Neuronal stem cell (in vitro differentiated cells): ENCODE data around the gene GNB2.

Source experiments
- DNase-seq: peaks from one replicate; pipeline ENCODE4 v3.0.0-alpha.2; 2013; ENCODE audit warnings: low spot score
- H2AFZ ChIP-seq: one replicate; pipeline ENCODE4 v1.6.1; 2013; ENCODE audit warnings: mild to moderate bottlenecking, low read length, inconsistent platforms
- H2AK5ac ChIP-seq: 2 replicates; pipeline ENCODE4 v1.6.1; 2013; ENCODE audit warnings: low read depth, mild to moderate bottlenecking, inconsistent platforms, low read length, moderate library complexity, mixed read lengths
- H2BK120ac ChIP-seq: 2 replicates; pipeline ENCODE4 v1.6.1; 2013; ENCODE audit warnings: low read depth, mild to moderate bottlenecking, inconsistent platforms, low read length, moderate library complexity, mixed read lengths
- H2BK12ac ChIP-seq: one replicate; pipeline ENCODE4 v1.6.1; 2013; ENCODE audit warnings: low read length, inconsistent platforms
- H2BK15ac ChIP-seq: 2 replicates; pipeline ENCODE4 v1.6.1; 2013; ENCODE audit warnings: mild to moderate bottlenecking, low read length, inconsistent platforms, mixed read lengths
- H2BK5ac ChIP-seq: one replicate; pipeline ENCODE4 v1.6.1; 2013; ENCODE audit warnings: inconsistent platforms, mild to moderate bottlenecking, low read length, moderate library complexity
- H3K14ac ChIP-seq: one replicate; pipeline ENCODE4 v1.6.1; 2013; ENCODE audit warnings: low read length, inconsistent platforms
- H3K18ac ChIP-seq: 2 replicates; pipeline ENCODE4 v1.6.1; 2013; ENCODE audit warnings: low read length, inconsistent platforms
- H3K23ac ChIP-seq: 2 replicates; pipeline ENCODE4 v1.6.1; 2013; ENCODE audit warnings: low read depth, mild to moderate bottlenecking, mixed read lengths, low read length, inconsistent platforms; ENCODE audit not compliant: poor library complexity
- H3K27ac ChIP-seq: replicated peaks from 3 replicates; pipeline ENCODE4 v1.5.1; 2013; ENCODE audit warnings: low read length, inconsistent platforms
- H3K27me3 ChIP-seq, 3 experiments: 2 replicates each; pipeline ENCODE4 v1.6.1; 2013; ENCODE audit warnings: low read length in 3 of 3, mild to moderate bottlenecking in 2 of 3, inconsistent platforms in 1 of 3, low read depth in 1 of 3, mixed read lengths in 1 of 3, moderate library complexity in 1 of 3; ENCODE audit not compliant: control insufficient read depth in 3 of 3, insufficient read depth in 3 of 3
- H3K36me3 ChIP-seq, 2 donors: replicated peaks in 1 of 2; 2 replicates each; pipeline ENCODE4 v1.6.1; 2013; ENCODE audit warnings: low read length in 2 of 2; ENCODE audit not compliant: control insufficient read depth in 2 of 2, insufficient read depth in 2 of 2
- H3K4ac ChIP-seq: 2 replicates; pipeline ENCODE4 v1.6.1; 2013; ENCODE audit warnings: inconsistent platforms, mild to moderate bottlenecking, low read length, moderate library complexity
- H3K4me1 ChIP-seq, 2 donors: 1 replicate in 1 of 2; 2 replicates in 1 of 2; pipeline ENCODE4 v1.6.1; 2013; ENCODE audit warnings: low read length in 2 of 2, low read depth in 1 of 2; ENCODE audit not compliant: control insufficient read depth in 2 of 2, insufficient read depth in 1 of 2
- H3K4me2 ChIP-seq: one replicate; pipeline ENCODE4 v1.6.1; 2013; ENCODE audit warnings: mild to moderate bottlenecking, low read length, inconsistent platforms; ENCODE audit not compliant: insufficient read depth, poor library complexity, severe bottlenecking
- H3K4me3 ChIP-seq, 2 donors: 2 replicates each; pipeline ENCODE4 v1.5.1; 2013; ENCODE audit warnings: low read length in 2 of 2, mild to moderate bottlenecking in 2 of 2, inconsistent platforms in 1 of 2, moderate library complexity in 1 of 2
- H3K79me1 ChIP-seq: one replicate; pipeline ENCODE4 v1.6.1; 2013; ENCODE audit warnings: low read depth, mild to moderate bottlenecking, inconsistent platforms, low read length, moderate library complexity
- H3K9ac ChIP-seq: one replicate; pipeline ENCODE4 v1.6.1; 2013; ENCODE audit warnings: mild to moderate bottlenecking, low read depth, low read length, inconsistent platforms; ENCODE audit not compliant: poor library complexity
- H3K9me3 ChIP-seq, 2 donors: replicated peaks in 1 of 2; 2 replicates each; pipeline versions ENCODE3 to v1.6.1; 2013; ENCODE audit warnings: low read length in 2 of 2, mild to moderate bottlenecking in 2 of 2, inconsistent platforms in 1 of 2, low read depth in 1 of 2, mixed read lengths in 1 of 2, moderate library complexity in 1 of 2; ENCODE audit not compliant: control insufficient read depth in 2 of 2, insufficient read depth in 1 of 2
- H4K8ac ChIP-seq: one replicate; pipeline ENCODE4 v1.6.1; 2013; ENCODE audit warnings: low read depth, mild to moderate bottlenecking, inconsistent platforms, low read length, moderate library complexity
- H4K91ac ChIP-seq: one replicate; pipeline ENCODE4 v1.6.1; 2013; ENCODE audit warnings: low read length, low read depth, mild to moderate bottlenecking, inconsistent platforms; ENCODE audit not compliant: poor library complexity
- WGBS, 2 donors: extraction: QIAGEN DNeasy Blood & Tissue Kit; methylation state at CpG; one replicate each; pipeline ENCODE4 v1.1.7; 2013; ENCODE audit warnings: missing lambda C conversion rate in 2 of 2, mixed read lengths in 1 of 2; ENCODE audit not compliant: insufficient read length in 2 of 2, insufficient replicate concordance in 1 of 2; ENCODE audit errors: extremely low coverage in 2 of 2; 5-methylcytosine and 5-hydroxymethylcytosine counted together

Gene GNB2

GRCh38 chr7:100641463-100641859 lies 32.1 kb upstream of the GNB2 start, which contains the start of gene TFR2:
TSS of gene TFR2 (minus strand) at chr7:100641552. CDS start at chr7:100641509, 43 bp downstream.
- H2BK15ac ChIP-seq = peak within 1 kb of the TSS; percentile 24
- no peak for DNase-seq
- H2AFZ ChIP-seq = peak within 1 kb of the TSS; percentile 53
- H3K9me3 ChIP-seq = no peaks in the 10 kb centered on the region
- peak within 1 kb of the TSS in 1 of 2 donors; percentile 54 for H3K4me3 ChIP-seq
- H3K23ac ChIP-seq = peak within 1 kb of the TSS; percentile 89
- H2AK5ac ChIP-seq = peak within 1 kb of the TSS; percentile 81
- peak within 1 kb of the TSS; percentile 17 for H4K8ac ChIP-seq
- no peak within 1 kb of the TSS for H3K4ac ChIP-seq
- peak within 1 kb of the TSS; percentile 38 for H3K14ac ChIP-seq
- H4K91ac ChIP-seq = no peak within 1 kb of the TSS
- no peak within 1 kb of the TSS for H3K4me2 ChIP-seq
- H2BK12ac ChIP-seq = peak within 1 kb of the TSS; percentile 10
- H3K27me3 ChIP-seq = peaks cover 0 to 11% (median 0%) of the 10 kb centered on the region in 3 experiments
- peak within 1 kb of the TSS; percentile 78 for H2BK5ac ChIP-seq
- WGBS, 2 donors = no CpG with 5 or more reads among the region's 10 CpGs
- peak within 1 kb of the TSS; percentile 71 for H3K18ac ChIP-seq
- no peaks in the 10 kb centered on the region for H3K36me3 ChIP-seq
- peaks cover 0 to 2% of the 10 kb centered on the region in 2 donors for H3K4me1 ChIP-seq
- no peak within 1 kb of the TSS for H3K27ac ChIP-seq
- H2BK120ac ChIP-seq = peak within 1 kb of the TSS; percentile 47
- no peaks in the 10 kb centered on the region for H3K79me1 ChIP-seq
- H3K9ac ChIP-seq = no peak within 1 kb of the TSS

GRCh38 chr7:100641860-100642533 lies 31.5 kb upstream of the GNB2 start:
- Histone ChIP-seq H4K8ac (no peak overlapping the region), H3K4ac (no peak overlapping the region), H3K23ac (peak overlapping the region; percentile 89), H2BK120ac (no peak overlapping the region), H3K18ac (peak overlapping the region; percentile 71), H3K4me3 (no peak overlapping the region), H3K9ac (no peak overlapping the region), H3K79me1 (no peaks in the 10 kb centered on the region), H3K14ac (no peak overlapping the region), H2BK12ac (peak overlapping the region; percentile 10), H3K4me2 (no peak overlapping the region), H3K27ac (no peak overlapping the region), H2BK5ac (peak overlapping the region; percentile 66), H4K91ac (no peak overlapping the region), H2BK15ac (peak overlapping the region; percentile 24), H3K27me3 (peaks cover 0 to 15% (median 0%) of the 10 kb centered on the region in 3 experiments), H3K36me3 (no peaks in the 10 kb centered on the region), H3K9me3 (no peaks in the 10 kb centered on the region), H2AK5ac (peak overlapping the region; percentile 47), H3K4me1 (peaks cover 0 to 2% of the 10 kb centered on the region in 2 donors), H2AFZ (no peak overlapping the region)
- DNase-seq = no peak
- no CpG with 5 or more reads among the region's 10 CpGs for WGBS, 2 donors

- Histone ChIP-seq H2BK12ac (no peak overlapping the region), H3K4ac (no peak overlapping the region), H2AK5ac (peak overlapping the region; percentile 47), H3K79me1 (no peaks in the 10 kb centered on the region), H3K9ac (no peak overlapping the region), H2AFZ (no peak overlapping the region), H2BK15ac (peak overlapping the region; percentile 24), H3K23ac (peak overlapping the region; percentile 43), H3K4me1 (peaks cover 0 to 4% of the 10 kb centered on the region in 2 donors), H2BK5ac (no peak overlapping the region), H3K27ac (no peak overlapping the region), H4K8ac (no peak overlapping the region), H3K18ac (peak overlapping the region; percentile 71), H2BK120ac (no peak overlapping the region), H4K91ac (no peak overlapping the region), H3K4me2 (no peak overlapping the region), H3K36me3 (no peaks in the 10 kb centered on the region), H3K27me3 (peaks cover 0 to 17% (median 0%) of the 10 kb centered on the region in 3 experiments), H3K14ac (peak overlapping the region; percentile 25), H3K9me3 (no peaks in the 10 kb centered on the region), H3K4me3 (no peak overlapping the region)
- WGBS, 2 donors = no CpG with 5 or more reads among the region's 11 CpGs
- no peak for DNase-seq
Observed at GRCh38 chr7:100642534-100642907, 31.0 kb upstream of the GNB2 start.

- H2BK15ac ChIP-seq = no peak overlapping the region
- H2BK12ac ChIP-seq = no peak overlapping the region
- peak overlapping the region; percentile 50 for H3K9ac ChIP-seq
- H2BK5ac ChIP-seq = peak overlapping the region; percentile 13
- peaks cover 0 to 2% of the 10 kb centered on the region in 2 donors for H3K9me3 ChIP-seq
- no peak overlapping the region for H3K4ac ChIP-seq
- no peak overlapping the region for H3K4me2 ChIP-seq
- peak overlapping the region in 1 of 2 donors; percentile 20 for H3K4me3 ChIP-seq
- no peak for DNase-seq
- H2AK5ac ChIP-seq = no peak overlapping the region
- H3K27me3 ChIP-seq = peaks cover 0 to 31% (median 8%) of the 10 kb centered on the region in 3 experiments
- peak overlapping the region; percentile 48 for H3K18ac ChIP-seq
- WGBS, 2 donors = 100% methylated on average over 3 of the region's 15 CpGs; no CpG with 5 or more reads in 1 of the 2 donors
- no peak overlapping the region for H3K23ac ChIP-seq
- no peaks in the 10 kb centered on the region for H3K36me3 ChIP-seq
- peak overlapping the region; percentile 63 for H3K14ac ChIP-seq
- no peak overlapping the region for H3K27ac ChIP-seq
- H4K8ac ChIP-seq = no peak overlapping the region
- no peak overlapping the region for H4K91ac ChIP-seq
- H3K79me1 ChIP-seq = peaks cover 4% of the 10 kb centered on the region
- H2AFZ ChIP-seq = no peak overlapping the region
- H2BK120ac ChIP-seq = no peak overlapping the region
- peaks cover 0 to 3% of the 10 kb centered on the region in 2 donors for H3K4me1 ChIP-seq
Observed at GRCh38 chr7:100649826-100650565, 23.5 kb upstream of the GNB2 start.
